ENCODE measurements around the gene MYLIP. TPM values are rescaled to one million over a fixed set of nuclear protein-coding genes. Genes with fewer than 3 reads are reported as not detected.

Gene MYLIP
- total and polyA plus RNA-seq, 2 donors from 2014 or later = 27.1 to 52.8 TPM

GRCh38 chr6:16177881-16178280 is 49.0 kb downstream of the MYLIP start:
- intact Hi-C loops (cut with DNase I) = loop anchor here (10.0 kb wide), 1 partner anchor 483 kb away; no protein-coding TSS in a partner anchor
- Histone ChIP-seq H3K9ac (ENCODE audit: low read length in 3 of 3) (no peak overlapping the region), H3K27me3 (ENCODE audit: control insufficient read depth, insufficient read depth, low read length) (no peaks in the 10 kb centered on the region), H3K9me3 (ENCODE audit: control insufficient read depth in 2 of 3, insufficient read depth in 1 of 3, low read length in 3 of 3) (no peaks in the 10 kb centered on the region), H3K36me3 (ENCODE audit: control insufficient read depth in 2 of 3, insufficient read depth in 3 of 3, low read length in 3 of 3) (no peaks in the 10 kb centered on the region), H3K4me3 (ENCODE audit: low read length in 3 of 3) (no peak overlapping the region), H3K4me1 (ENCODE audit: control insufficient read depth in 2 of 3, insufficient read depth in 2 of 3, low read depth in 1 of 3, low read length in 3 of 3) (no peaks in the 10 kb centered on the region), H3K27ac (ENCODE audit: low read depth in 2 of 2, low read length in 2 of 2) (no peak overlapping the region)
- TF ChIP-seq CTCF (IDR thresholded peaks at IDR 0.05; ENCODE audit: borderline replicate concordance, extremely low read depth, insufficient read depth) = no peak
- DNase-seq (no peak), FAIRE-seq (no peak)

GRCh38 chr6:16178351-16178750 is 49.5 kb downstream of the MYLIP start:
- no peak for DNase-seq
- intact Hi-C loops (cut with DNase I) = loop anchor here (10.0 kb wide), 1 partner anchor 484 kb away; no protein-coding TSS in a partner anchor
- no peak for FAIRE-seq
- no peak overlapping the region for H3K4me3 ChIP-seq (ENCODE audit: low read length in 3 of 3)
- H3K4me1 ChIP-seq (ENCODE audit: control insufficient read depth in 2 of 3, insufficient read depth in 2 of 3, low read depth in 1 of 3, low read length in 3 of 3) = peaks cover 0 to 2% (median 1%) of the 10 kb centered on the region in 3 donors
- no peaks in the 10 kb centered on the region for H3K36me3 ChIP-seq (ENCODE audit: control insufficient read depth in 2 of 3, insufficient read depth in 3 of 3, low read length in 3 of 3)
- no peak overlapping the region for H3K27ac ChIP-seq (ENCODE audit: low read depth in 2 of 2, low read length in 2 of 2)
- H3K9ac ChIP-seq (ENCODE audit: low read length in 3 of 3) = no peak overlapping the region
- TF ChIP-seq CTCF (IDR thresholded peaks at IDR 0.05; ENCODE audit: borderline replicate concordance, extremely low read depth, insufficient read depth) = no peak
- H3K9me3 ChIP-seq (ENCODE audit: control insufficient read depth in 2 of 3, insufficient read depth in 1 of 3, low read length in 3 of 3) = no peaks in the 10 kb centered on the region
- no peaks in the 10 kb centered on the region for H3K27me3 ChIP-seq (ENCODE audit: control insufficient read depth, insufficient read depth, low read length)

- TF ChIP-seq CTCF (IDR thresholded peaks at IDR 0.05; ENCODE audit: borderline replicate concordance, extremely low read depth, insufficient read depth) = no peak
- H3K27ac ChIP-seq (ENCODE audit: low read depth in 2 of 2, low read length in 2 of 2) = no peak overlapping the region
- H3K27me3 ChIP-seq (ENCODE audit: control insufficient read depth, insufficient read depth, low read length) = no peaks in the 10 kb centered on the region
- FAIRE-seq = no peak
- H3K36me3 ChIP-seq (ENCODE audit: control insufficient read depth in 2 of 3, insufficient read depth in 3 of 3, low read length in 3 of 3) = no peaks in the 10 kb centered on the region
- no peak for DNase-seq
- H3K9ac ChIP-seq (ENCODE audit: low read length in 3 of 3) = no peak overlapping the region
- intact Hi-C loops (cut with DNase I) = loop anchor here (10.0 kb wide), 1 partner anchor 484 kb away; no protein-coding TSS in a partner anchor
- peaks cover 0 to 8% (median 4%) of the 10 kb centered on the region in 3 donors for H3K4me1 ChIP-seq (ENCODE audit: control insufficient read depth in 2 of 3, insufficient read depth in 2 of 3, low read depth in 1 of 3, low read length in 3 of 3)
- no peak overlapping the region for H3K4me3 ChIP-seq (ENCODE audit: low read length in 3 of 3)
- H3K9me3 ChIP-seq (ENCODE audit: control insufficient read depth in 2 of 3, insufficient read depth in 1 of 3, low read length in 3 of 3) = no peaks in the 10 kb centered on the region
Measured at GRCh38 chr6:16179063-16179462, 50.2 kb downstream of the MYLIP start.

GRCh38 chr6:16179970-16180431 is 51.1 kb downstream of the MYLIP start:
- intact Hi-C loops (cut with DNase I) = loop anchor here (10.0 kb wide), 1 partner anchor 485 kb away; no protein-coding TSS in a partner anchor

More at GRCh38 chr6:16179970-16180431, 51.1 kb downstream of the MYLIP start:
- no peaks in the 10 kb centered on the region for H3K27me3 ChIP-seq (ENCODE audit: control insufficient read depth, insufficient read depth, low read length)
- H3K9ac ChIP-seq (ENCODE audit: low read length in 3 of 3) = no peak overlapping the region
- TF ChIP-seq CTCF (IDR thresholded peaks at IDR 0.05; ENCODE audit: borderline replicate concordance, extremely low read depth, insufficient read depth) = no peak
- FAIRE-seq = no peak
- no peak overlapping the region for H3K27ac ChIP-seq (ENCODE audit: low read depth in 2 of 2, low read length in 2 of 2)
- H3K4me3 ChIP-seq (ENCODE audit: low read length in 3 of 3) = no peak overlapping the region
- DNase-seq = no peak
- peaks cover 2 to 17% (median 6%) of the 10 kb centered on the region in 3 donors for H3K4me1 ChIP-seq (ENCODE audit: control insufficient read depth in 2 of 3, insufficient read depth in 2 of 3, low read depth in 1 of 3, low read length in 3 of 3)
- no peaks in the 10 kb centered on the region for H3K9me3 ChIP-seq (ENCODE audit: control insufficient read depth in 2 of 3, insufficient read depth in 1 of 3, low read length in 3 of 3)
- H3K36me3 ChIP-seq (ENCODE audit: control insufficient read depth in 2 of 3, insufficient read depth in 3 of 3, low read length in 3 of 3) = no peaks in the 10 kb centered on the region

Measured in kidney (tissue), 14 donors.